Kidney (tissue), 14 donors: ENCODE measurements around the gene PRDM16. TPM values are rescaled to one million over a fixed set of nuclear protein-coding genes. Genes with fewer than 3 reads are reported as not detected.

ENCODE experiments used
- DNase-seq, 5 donors: peaks; one replicate each; pipeline ENCODE4 v3.0.0-alpha.2; 2013 to 2020
- FAIRE-seq: peaks from 2 replicates; lab custom pipeline; 2012; peaks lifted over from hg19 to GRCh38; lab: Jason Lieb, UNC
- H3K27ac ChIP-seq, 2 donors: one replicate each; pipeline ENCODE4 v1.7.0; 2013; ENCODE audit warnings: low read depth in 2 of 2, low read length in 2 of 2, inconsistent platforms in 1 of 2
- H3K27me3 ChIP-seq: one replicate; pipeline ENCODE4 v1.7.1; 2013; ENCODE audit warnings: low read length, inconsistent platforms; ENCODE audit not compliant: control insufficient read depth, insufficient read depth
- H3K36me3 ChIP-seq, 3 donors: one replicate each; pipeline versions ENCODE4 v1.7.0 to v1.7.1; 2013; ENCODE audit warnings: low read length in 3 of 3, control low read depth in 1 of 3, inconsistent platforms in 1 of 3; ENCODE audit not compliant: insufficient read depth in 3 of 3, control insufficient read depth in 2 of 3
- H3K4me1 ChIP-seq, 3 donors: one replicate each; pipeline versions ENCODE4 v1.7.0 to v1.7.1; 2013; ENCODE audit warnings: low read length in 3 of 3, inconsistent platforms in 1 of 3, low read depth in 1 of 3; ENCODE audit not compliant: control insufficient read depth in 2 of 3, insufficient read depth in 2 of 3
- H3K4me3 ChIP-seq, 3 donors: one replicate each; pipeline versions ENCODE4 v1.7.0 to v1.8.1; 2013; ENCODE audit warnings: low read length in 3 of 3, control low read depth in 1 of 3, inconsistent platforms in 1 of 3
- H3K9ac ChIP-seq, 3 donors: one replicate each; pipeline versions ENCODE4 v1.7.0 to v1.7.1; 2013; ENCODE audit warnings: low read length in 3 of 3, control low read depth in 1 of 3, inconsistent platforms in 1 of 3
- H3K9me3 ChIP-seq, 3 donors: one replicate each; pipeline versions ENCODE4 v1.7.0 to v1.7.1; 2013; ENCODE audit warnings: low read length in 3 of 3, control low read depth in 1 of 3, inconsistent platforms in 1 of 3; ENCODE audit not compliant: control insufficient read depth in 2 of 3, insufficient read depth in 1 of 3
- CTCF ChIP-seq: IDR thresholded peaks from 3 replicates; pipeline ENCODE4 v1.5.1; 2012; ENCODE audit warnings: mild to moderate bottlenecking, moderate library complexity, borderline replicate concordance; ENCODE audit not compliant: insufficient read depth; ENCODE audit errors: extremely low read depth
- intact Hi-C: fragments of 100-400 bp; cut with DNase I; formaldehyde crosslinking; loops from one replicate; pipeline ENCODE4 v1.11.1; 2022
- polyA plus RNA-seq: library from polyadenylated mRNA; stranded (reverse); fragments of 350-450 nt; fragmentation: Illumina TruSeq; extraction: RNeasy Lipid Tissue Mini Kit (QIAGEN cat#74804); gene quantifications from one replicate; pipeline ENCODE4 v1.2.3, GENCODE V29; 2014; ENCODE audit warnings: low read depth, low replicate concordance; ENCODE audit not compliant: insufficient read depth
- total RNA-seq: library from RNA; stranded (reverse); fragmentation: NEBNext Ultra II Directional; extraction: Animal tissue kit (Norgen Biotek cat#: 25700); gene quantifications from one replicate; pipeline ENCODE4 v1.2.1, GENCODE V29; 2021
- donor health status: control.
- donor health status: control.
- donor health status: control.
- donor health status: control.
- donor health status: control.
- donor health status: DM: yes; HTN: yes; CAD: no.
- donor health status: Normal renal cell carcinoma (clear cell type).

The PRDM16 gene
- total and polyA plus RNA-seq, 2 donors from 2014 or later: 3.0 to 21.9 TPM

- no peaks in the 10 kb centered on the region for H3K36me3 ChIP-seq
- peaks cover 0 to 2% (median 0%) of the 10 kb centered on the region in 3 donors for H3K4me1 ChIP-seq
- peaks cover 3% of the 10 kb centered on the region for H3K27me3 ChIP-seq
- no peak for TF ChIP-seq CTCF
- no peaks in the 10 kb centered on the region for H3K9me3 ChIP-seq
- DNase-seq: no peak
- no peak overlapping the region for H3K27ac ChIP-seq
- intact Hi-C loops: no loop called here
- no peak for FAIRE-seq
- no peak overlapping the region for H3K9ac ChIP-seq
- no peak overlapping the region for H3K4me3 ChIP-seq
Measured at GRCh38 chr1:3282656-3283430, 213.8 kb downstream of the PRDM16 start.

- peak; percentile 69 for TF ChIP-seq CTCF
- Histone ChIP-seq H3K9me3 (no peaks in the 10 kb centered on the region), H3K36me3 (no peaks in the 10 kb centered on the region), H3K9ac (peak overlapping the region in 1 of 3 donors; percentile 5), H3K27me3 (peaks cover 3% of the 10 kb centered on the region), H3K4me3 (no peak overlapping the region), H3K27ac (peak overlapping the region in 1 of 2 donors; percentile 36), H3K4me1 (peaks cover 0 to 2% (median 0%) of the 10 kb centered on the region in 3 donors)
- DNase-seq (peak in 3 of 5 donors; percentile 50 to 59 (median 57)), FAIRE-seq (no peak)
- intact Hi-C loops: no loop called here
Measured at GRCh38 chr1:3283849-3284248, 214.8 kb downstream of the PRDM16 start.

GRCh38 chr1:3284691-3285090 lies 215.7 kb downstream of the PRDM16 start:
- no peak for TF ChIP-seq CTCF
- H3K27me3 ChIP-seq: peaks cover 3% of the 10 kb centered on the region
- H3K27ac ChIP-seq: no peak overlapping the region
- peaks cover 0 to 2% (median 0%) of the 10 kb centered on the region in 3 donors for H3K4me1 ChIP-seq
- intact Hi-C loops: no loop called here
- H3K36me3 ChIP-seq: no peaks in the 10 kb centered on the region
- H3K9ac ChIP-seq: no peak overlapping the region
- FAIRE-seq (no peak), DNase-seq (no peak)
- no peak overlapping the region for H3K4me3 ChIP-seq
- H3K9me3 ChIP-seq: no peaks in the 10 kb centered on the region
